HG02759 (cell line): ENCODE measurements around the gene SNRK.
A peak's percentile ranks its signal among the peaks of the same experiment; 100 is the strongest.

Experiments used
- ATAC-seq: cut with Tn5 transposase; IDR thresholded peaks from one replicate; pipeline ENCODE4 v1.9.1; 2021; ENCODE audit warnings: mild to moderate bottlenecking, moderate library complexity; ENCODE audit not compliant: unreplicated experiment

Gene SNRK

GRCh38 chr3:43266995-43267394 is 19.3 kb upstream of the SNRK start:
- ATAC-seq: no peak

DNA sequence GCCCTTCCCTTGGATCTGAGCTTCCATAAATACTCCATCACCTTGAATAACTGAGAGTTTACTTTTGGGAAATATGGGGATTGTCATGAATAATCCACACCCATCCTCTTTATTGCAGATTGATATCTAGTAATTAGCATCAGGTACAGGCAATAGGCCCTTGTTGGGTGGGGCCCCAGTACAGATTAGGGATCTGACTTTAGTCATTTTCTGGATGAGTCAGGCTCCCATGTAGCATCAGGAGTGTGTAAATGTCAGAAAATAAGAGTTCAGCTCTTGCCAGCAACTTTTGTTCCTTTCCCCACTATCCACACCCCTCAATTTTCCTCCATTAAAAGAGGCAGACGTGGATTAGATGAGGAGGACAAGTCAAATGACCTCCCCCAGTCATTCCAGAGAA is 17.7 kb upstream of the SNRK start:
- no peak for ATAC-seq

DNA sequence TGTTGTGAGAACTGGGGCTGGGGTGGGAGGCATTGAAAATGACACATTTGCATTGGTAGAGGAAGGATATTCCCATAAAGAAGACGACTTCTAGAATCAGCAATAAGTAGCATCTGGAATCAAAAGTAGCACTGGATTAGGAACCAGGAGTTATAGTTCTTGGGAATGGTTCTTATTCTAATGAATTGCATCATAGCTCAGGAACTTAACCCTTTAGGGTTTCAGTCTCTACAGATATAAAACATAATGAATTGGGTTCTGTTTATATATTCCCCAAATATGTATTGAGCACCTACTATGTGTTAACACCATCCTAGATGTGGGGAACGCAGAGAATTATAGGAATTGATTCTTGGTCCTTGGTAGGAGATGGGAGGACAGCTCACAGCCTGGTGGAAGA is 16.3 kb upstream of the SNRK start:
- ATAC-seq: no peak

DNA sequence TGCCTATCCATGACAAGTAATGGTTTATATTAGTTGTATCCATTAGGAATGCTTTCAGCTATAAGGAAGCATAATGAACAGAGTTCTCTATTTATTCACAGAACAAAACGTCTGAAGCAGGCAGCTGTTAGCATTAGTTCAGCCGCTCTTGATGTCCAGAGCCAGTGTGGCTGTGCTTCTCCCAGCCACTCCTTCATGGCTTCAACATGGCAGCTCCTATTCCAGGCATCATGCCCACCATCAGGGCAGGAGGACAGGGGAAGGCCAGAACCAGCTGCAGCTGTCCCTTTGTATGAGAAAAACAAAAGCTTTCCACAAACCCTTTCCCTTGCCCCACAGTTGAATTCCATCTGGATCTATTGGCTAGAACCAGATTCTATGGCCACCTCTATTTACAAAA is 12.9 kb upstream of the SNRK start:
- ATAC-seq: no peak

- no peak for ATAC-seq
These were observed 7.3 kb upstream of the SNRK start for GRCh38 chr3:43279082-43279481.

- ATAC-seq: no peak
These were observed 6.8 kb upstream of the SNRK start for GRCh38 chr3:43279532-43279931.

DNA sequence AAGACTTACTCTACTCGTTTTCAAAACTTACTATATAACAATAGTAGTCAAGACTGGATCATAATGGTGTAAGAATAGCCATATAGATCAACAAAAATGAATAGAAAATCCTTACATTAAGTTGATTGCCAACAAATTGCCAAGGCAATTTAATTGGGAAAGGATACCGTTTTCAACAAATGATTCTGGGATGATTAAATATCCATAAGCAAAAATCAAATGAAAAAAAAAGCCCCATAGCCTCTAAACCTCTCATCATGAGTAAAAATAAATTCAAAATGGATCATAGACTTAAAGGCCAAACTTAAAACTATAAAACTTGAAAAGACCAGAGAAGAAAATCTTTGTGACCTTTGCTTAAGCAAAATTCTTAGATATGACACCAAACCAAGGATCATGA is 5.3 kb upstream of the SNRK start:
- no peak for ATAC-seq

- no peak for ATAC-seq
These were observed 2.2 kb upstream of the SNRK start for GRCh38 chr3:43284171-43284570.

- no peak for ATAC-seq
These were observed 696 bp upstream of the SNRK start for GRCh38 chr3:43285644-43286043.

DNA sequence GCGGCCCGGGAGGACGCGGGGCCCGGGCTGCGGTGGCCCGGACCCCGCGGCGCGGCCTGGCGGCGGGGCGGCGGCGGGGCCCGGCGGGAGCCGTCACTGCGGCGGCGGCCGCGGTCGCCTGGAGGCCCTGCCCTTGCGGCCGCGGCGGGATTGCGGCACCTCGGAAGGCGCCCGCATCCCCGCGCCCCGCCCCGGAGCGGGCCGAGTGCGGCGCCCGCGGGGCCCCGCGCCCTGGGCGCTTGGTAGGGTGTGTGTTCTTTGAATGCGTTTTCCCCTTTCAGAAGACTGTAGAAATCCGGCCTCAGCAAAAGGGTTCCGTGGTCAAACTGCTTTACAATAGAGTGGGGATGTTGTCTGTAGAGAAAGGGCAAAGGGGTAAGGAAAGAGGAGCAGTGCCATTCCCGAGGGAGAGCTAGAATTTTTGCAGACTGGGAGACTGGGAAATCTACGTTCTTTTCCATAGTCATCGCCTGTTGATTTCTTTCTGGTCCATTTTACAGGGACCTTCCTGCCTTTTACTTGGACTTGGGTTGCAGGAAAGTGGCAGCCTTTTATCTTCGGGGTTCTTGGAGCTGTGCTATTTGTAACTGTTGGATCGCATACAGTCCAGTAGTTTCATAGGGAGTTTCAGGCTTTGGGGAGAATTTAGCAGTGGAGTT is 630 bp downstream of the SNRK start:
- ATAC-seq: peak; percentile 44

DNA sequence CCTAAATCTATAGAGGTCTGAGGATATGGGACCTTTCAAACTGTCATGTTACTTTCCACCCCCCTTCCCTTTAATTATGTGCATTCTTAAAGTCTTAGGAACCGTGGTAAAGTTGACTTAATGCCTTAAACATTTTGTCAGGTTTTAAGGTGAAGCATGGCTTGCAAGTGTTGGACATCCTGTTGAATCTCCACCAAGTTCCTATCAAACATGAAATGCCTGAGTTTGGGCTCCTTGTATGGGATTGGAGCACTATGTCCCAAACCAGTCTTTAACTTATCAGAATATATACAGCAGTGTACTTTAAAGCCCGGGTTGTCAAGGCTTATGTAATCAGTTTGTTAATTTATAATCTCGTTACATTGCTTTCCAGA is 1.1 kb downstream of the SNRK start:
- no peak for ATAC-seq

- ATAC-seq: no peak
These were observed 2.0 kb downstream of the SNRK start for GRCh38 chr3:43288366-43288765.

GRCh38 chr3:43288850-43289249 is 2.5 kb downstream of the SNRK start:
- no peak for ATAC-seq

DNA sequence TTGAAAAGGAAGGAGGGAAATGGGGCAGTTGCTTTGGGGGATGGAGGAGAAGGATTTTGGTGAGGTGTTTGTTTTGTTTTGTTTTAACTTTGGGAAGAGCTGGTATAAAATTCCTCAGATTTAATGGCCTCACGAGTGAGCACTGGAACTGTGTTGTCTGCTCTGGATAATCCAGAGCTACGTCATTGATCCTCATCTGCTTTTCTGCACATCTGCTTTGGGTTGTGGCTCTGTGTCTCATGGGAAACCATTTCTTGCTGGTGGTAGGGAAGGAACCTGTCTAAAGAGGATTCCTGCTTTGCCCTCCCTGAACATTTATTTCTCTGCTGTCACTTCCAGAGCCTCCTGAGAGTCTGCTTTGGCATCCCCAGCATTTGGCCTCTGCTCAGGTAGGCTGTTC is 3.1 kb downstream of the SNRK start:
- ATAC-seq: no peak

DNA sequence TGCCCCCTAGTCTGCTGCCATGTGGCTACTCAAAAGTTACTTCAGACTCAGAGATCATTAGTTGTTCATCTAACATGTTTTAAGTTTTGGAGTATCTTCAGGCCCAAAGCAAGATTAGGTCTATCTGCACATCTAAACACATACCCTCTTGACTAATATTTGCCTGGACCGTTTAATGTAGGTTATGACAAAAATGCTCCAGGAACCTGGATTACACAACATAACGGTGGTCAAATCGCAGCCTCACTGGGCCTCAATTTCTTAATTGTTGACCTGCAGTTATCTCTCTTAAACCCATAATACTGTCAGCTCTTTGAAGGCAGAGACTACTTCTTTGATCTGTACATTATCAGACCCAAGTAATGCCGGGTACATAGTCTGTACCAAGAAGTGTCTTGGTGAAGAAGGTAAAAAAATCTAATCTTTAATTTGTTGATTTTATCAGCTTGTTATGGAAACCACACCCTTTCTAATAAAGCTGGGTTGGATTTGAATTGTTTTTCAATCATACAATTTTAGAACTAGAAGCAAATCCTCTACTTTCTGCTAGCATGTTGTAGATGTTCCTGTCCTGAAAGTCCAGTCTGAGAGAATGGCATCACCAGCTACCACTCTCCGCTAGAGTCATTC is 3.6 kb downstream of the SNRK start:
- ATAC-seq: no peak

DNA sequence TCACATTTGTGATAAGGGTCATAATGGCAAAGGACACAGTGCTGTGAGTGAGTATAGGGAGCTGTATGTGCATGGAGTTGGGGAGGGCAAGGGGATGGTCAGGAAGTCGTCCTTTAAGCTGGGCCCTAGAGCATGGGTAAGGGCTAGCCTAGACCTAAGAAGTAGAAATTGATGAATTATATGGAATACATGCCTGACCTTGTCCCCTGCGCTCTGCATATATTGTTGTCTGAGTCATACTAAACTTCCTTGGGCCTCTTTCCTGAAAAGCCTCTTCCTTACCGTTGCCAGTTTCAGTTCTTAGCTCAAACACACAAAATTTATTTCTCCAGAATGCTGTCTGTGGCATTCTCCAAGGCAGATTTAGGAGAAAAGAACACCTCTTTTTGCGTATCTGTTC is 4.6 kb downstream of the SNRK start:
- ATAC-seq: no peak

- no peak for ATAC-seq
These were observed 5.2 kb downstream of the SNRK start for GRCh38 chr3:43291546-43291945.

DNA sequence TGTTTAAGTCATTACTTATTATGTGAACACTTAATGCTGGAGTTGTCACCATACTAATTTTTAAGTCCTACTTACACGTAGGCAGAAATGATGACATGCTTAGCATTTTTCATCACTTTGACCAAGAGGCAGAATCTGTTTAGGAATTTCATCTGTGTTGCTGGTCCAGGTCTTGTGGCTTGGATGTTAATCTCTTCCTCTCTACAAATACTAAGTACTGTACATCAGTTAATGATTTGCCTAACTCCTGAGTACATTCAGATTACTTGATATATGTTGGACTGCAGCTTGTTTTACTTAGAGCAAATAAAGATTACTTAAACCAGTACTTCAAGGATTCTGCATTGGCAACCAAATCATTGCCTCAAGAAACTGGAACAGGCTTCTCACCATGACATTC is 8.6 kb downstream of the SNRK start:
- ATAC-seq: no peak

GRCh38 chr3:43296565-43296964 is 10.2 kb downstream of the SNRK start:
- peak; percentile 87 for ATAC-seq

GRCh38 chr3:43298292-43298691 is 12.0 kb downstream of the SNRK start:
- ATAC-seq: no peak

DNA sequence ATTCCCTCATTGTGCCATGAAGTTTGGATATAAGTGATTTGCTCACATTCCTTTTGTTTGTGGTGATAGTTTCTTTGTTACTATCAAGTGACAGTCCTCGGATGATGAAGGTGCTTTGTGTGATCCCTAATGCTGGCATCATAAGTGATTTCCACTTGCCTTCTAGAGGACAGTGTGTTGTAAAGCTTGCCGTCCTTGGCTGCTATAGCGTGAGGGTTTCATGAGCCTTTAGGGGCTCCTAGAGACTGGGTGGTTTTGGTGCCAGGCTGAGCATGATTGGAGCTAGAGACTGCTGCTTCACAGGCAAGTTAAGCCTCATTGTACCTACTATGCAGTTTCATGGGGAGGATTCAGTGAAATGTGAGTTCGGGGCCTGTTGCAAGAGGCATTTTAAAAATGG is 12.4 kb downstream of the SNRK start:
- no peak for ATAC-seq

DNA sequence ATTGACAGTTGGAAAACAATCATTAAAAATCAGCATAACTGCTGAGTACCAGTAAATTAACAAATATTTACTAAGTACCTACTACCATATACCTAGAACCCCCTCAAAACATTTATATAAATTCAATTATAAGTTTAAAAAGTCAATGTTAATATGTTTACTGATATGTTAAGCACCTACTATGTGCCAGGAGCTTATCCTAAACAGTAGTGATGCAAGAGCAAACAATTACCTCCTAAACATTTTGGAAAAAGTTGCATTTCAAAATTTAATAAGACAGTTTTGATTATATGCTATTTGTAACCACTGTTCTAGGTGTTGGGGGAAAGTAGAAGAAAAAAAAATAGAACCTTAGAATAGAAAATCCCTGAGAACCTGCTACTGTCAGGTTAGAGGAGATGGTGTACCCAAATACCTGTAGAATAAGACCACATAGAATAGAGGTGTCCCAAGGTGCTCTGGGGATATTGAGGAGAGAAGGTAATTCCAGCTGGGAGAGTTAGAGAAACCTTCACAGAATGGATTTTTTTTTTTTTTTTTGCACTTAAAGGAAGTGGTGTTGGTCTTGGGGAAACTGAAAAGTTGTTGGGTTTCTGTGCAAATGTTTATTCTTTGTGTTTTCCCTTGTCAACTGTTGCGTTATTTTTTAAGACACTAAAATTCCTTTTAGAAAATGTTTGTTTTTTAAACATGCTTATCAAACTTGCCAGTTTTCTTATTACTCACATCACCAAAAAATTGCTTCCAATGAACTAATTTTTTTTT is 16.0 kb downstream of the SNRK start:
- ATAC-seq: no peak
